Measurements from ENCODE around the gene AFG1L.

Gene AFG1L

DNA sequence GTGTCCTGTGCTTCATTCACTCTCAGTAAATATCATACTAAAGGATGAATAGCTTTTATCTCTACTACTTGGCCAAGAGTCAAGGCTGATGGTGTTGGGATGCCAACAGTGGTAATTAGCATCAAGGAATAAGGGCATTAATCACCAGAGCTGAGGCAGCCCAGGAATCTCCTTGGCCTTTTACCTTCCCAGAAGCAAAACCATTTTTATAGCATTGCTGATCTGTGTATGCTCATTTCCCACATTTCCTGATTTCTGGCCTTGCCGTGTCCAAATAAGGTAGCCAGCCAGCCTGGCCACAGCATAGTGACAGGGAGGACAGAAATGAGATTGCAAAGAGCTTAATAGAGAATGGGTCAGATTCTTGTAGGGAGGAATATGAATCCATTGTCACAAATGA is 189.2 kb downstream of the AFG1L start:
- no peak for DNase-seq (ENCODE audit: low read depth)
- H3K4me3 ChIP-seq (ENCODE audit: low read length) = no peak overlapping the region
- TF ChIP-seq, protein P1, sequence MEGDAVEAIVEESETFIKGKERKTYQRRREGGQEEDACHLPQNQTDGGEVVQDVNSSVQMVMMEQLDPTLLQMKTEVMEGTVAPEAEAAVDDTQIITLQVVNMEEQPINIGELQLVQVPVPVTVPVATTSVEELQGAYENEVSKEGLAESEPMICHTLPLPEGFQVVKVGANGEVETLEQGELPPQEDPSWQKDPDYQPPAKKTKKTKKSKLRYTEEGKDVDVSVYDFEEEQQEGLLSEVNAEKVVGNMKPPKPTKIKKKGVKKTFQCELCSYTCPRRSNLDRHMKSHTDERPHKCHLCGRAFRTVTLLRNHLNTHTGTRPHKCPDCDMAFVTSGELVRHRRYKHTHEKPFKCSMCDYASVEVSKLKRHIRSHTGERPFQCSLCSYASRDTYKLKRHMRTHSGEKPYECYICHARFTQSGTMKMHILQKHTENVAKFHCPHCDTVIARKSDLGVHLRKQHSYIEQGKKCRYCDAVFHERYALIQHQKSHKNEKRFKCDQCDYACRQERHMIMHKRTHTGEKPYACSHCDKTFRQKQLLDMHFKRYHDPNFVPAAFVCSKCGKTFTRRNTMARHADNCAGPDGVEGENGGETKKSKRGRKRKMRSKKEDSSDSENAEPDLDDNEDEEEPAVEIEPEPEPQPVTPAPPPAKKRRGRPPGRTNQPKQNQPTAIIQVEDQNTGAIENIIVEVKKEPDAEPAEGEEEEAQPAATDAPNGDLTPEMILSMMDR (IDR thresholded peaks at IDR 0.05; ENCODE audit: insufficient read depth, low read depth, low read length, missing control alignments) = no peak

DNA sequence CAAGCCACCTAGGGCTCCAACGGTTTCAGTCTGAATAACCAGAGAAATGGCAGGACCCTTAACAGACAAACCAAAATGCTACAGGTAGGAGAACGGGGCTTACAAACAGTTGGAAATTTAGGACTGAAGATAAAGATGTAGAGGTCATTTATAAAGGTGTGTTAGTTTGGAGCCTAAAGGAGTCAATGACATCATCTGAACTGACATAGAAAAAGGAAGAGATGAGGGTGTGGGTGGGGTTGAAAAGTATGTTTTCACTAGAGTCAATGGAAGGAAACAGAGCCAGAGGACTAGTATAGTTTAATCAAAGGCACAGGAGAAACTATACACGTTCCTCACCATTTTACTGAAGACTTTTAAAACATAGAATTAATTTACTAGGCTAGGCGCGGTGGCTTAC is 194.8 kb downstream of the AFG1L start:
- TF ChIP-seq, protein P1 (IDR thresholded peaks at IDR 0.05; ENCODE audit: insufficient read depth, low read depth, low read length, missing control alignments) = no peak
- no peak for DNase-seq (ENCODE audit: low read depth)
- H3K4me3 ChIP-seq (ENCODE audit: low read length) = no peak overlapping the region

- DNase-seq (ENCODE audit: low read depth) = peak; percentile 64
- TF ChIP-seq, protein P1 (IDR thresholded peaks at IDR 0.05; ENCODE audit: insufficient read depth, low read depth, low read length, missing control alignments) = peak; percentile 67
- no peak overlapping the region for H3K4me3 ChIP-seq (ENCODE audit: low read length)
Measured at GRCh38 chr6:108492131-108492766, 197.4 kb downstream of the AFG1L start.

DNA sequence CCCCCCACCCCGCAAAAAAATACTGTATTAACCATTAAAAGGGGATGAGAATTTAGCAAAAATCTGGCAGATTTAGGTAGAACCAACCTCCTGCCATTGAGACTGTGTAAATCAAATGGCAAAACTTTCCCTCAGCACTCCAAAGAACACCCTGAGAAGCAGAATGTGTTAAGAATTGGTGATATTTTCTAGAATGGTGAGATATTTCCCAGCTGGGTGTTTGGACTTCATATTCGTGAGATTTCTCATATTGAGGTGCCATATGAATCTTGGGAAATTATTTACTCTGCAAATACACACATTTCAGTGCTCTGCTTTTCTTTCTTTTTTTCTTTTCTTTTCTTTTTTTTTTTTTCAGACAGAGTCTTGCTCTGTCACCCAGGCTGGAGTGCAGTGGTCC is 199.6 kb downstream of the AFG1L start:
- TF ChIP-seq, protein P1 (IDR thresholded peaks at IDR 0.05; ENCODE audit: insufficient read depth, low read depth, low read length, missing control alignments) = no peak
- DNase-seq (ENCODE audit: low read depth) = no peak

DNA sequence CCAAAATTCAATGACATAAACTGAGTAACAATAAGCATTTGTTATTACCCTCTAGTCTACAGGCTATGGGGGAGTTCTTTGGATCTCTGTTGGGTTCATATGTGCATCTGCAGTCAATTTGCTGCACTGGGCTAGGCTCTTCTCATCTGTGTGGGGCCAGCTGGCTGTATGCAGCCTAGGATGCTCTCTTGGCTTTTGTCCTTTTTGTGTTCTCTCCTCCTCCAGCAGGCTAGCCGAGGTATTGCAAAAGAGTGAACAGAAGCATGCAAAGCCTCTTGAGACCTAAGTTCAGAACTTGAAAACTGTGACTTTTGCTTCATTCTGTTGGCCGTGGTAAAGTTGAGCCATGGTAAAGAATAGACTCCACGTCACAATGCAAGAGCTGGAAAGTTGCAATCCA is 203.0 kb downstream of the AFG1L start:
- peak; percentile 59 for DNase-seq (ENCODE audit: low read depth)
- no peak overlapping the region for H3K4me3 ChIP-seq (ENCODE audit: low read length)
- TF ChIP-seq, protein P1 (IDR thresholded peaks at IDR 0.05; ENCODE audit: insufficient read depth, low read depth, low read length, missing control alignments) = peak; percentile 75

More for the DNA sequence above, 199.6 kb downstream of the AFG1L start:
- H3K4me3 ChIP-seq (ENCODE audit: low read length) = no peak overlapping the region

GRCh38 chr6:108501559-108501958 is 206.7 kb downstream of the AFG1L start:
- TF ChIP-seq, protein P1 (IDR thresholded peaks at IDR 0.05; ENCODE audit: insufficient read depth, low read depth, low read length, missing control alignments) = no peak
- peak; percentile 52 for DNase-seq (ENCODE audit: low read depth)
- no peak overlapping the region for H3K4me3 ChIP-seq (ENCODE audit: low read length)

DNA sequence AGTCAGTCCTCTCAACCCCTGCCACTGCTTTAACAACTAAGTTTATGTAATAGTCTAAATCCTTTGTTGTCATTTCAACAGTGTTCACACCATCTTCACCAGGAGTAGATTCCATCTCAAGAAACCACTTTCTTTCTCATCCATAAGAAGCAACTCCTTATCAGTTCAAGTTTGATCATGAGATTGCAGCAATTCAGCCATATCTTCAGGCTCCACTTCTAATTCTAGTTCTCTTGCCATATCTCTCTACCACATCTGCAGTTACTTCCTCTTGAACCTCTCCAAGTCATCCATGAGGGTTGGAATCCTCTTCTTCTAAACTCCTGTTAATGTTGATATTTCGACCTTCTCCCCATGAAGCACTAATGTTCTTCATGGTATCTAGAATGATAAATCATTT is 208.0 kb downstream of the AFG1L start:
- no peak for DNase-seq (ENCODE audit: low read depth)

More for the DNA sequence above, 208.0 kb downstream of the AFG1L start:
- H3K4me3 ChIP-seq (ENCODE audit: low read length) = no peak overlapping the region
- TF ChIP-seq, protein P1 (IDR thresholded peaks at IDR 0.05; ENCODE audit: insufficient read depth, low read depth, low read length, missing control alignments) = no peak

All from epithelial cell of esophagus (primary cell).